HG02852 (cell line): ENCODE measurements around the gene FRMD4A.

ENCODE experiments used
- ATAC-seq: cut with Tn5 transposase; IDR thresholded peaks from one replicate; pipeline ENCODE4 v1.9.1; 2021; ENCODE audit warnings: mild to moderate bottlenecking, moderate library complexity; ENCODE audit not compliant: unreplicated experiment

FRMD4A gene

DNA sequence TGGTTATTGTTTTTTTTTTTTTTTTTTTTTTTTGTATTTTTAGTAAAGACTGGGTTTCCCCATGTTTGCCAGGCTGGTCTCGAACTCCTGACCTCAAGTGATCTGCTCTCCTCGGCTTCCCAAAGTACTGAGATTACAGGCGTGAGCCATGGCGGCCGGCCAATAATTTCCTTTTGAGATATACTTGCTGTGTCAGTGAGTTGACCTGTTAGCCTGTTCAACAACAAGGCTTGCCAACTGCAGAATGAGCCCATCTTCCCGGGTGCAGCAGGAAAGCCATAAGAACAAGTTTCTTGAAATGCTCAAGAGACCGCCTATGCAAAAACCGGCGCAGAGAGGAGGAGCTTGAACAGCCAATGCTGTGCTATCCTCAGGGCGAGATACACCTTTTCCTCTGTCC lies 631.5 kb downstream of the FRMD4A start:
- ATAC-seq = no peak

DNA sequence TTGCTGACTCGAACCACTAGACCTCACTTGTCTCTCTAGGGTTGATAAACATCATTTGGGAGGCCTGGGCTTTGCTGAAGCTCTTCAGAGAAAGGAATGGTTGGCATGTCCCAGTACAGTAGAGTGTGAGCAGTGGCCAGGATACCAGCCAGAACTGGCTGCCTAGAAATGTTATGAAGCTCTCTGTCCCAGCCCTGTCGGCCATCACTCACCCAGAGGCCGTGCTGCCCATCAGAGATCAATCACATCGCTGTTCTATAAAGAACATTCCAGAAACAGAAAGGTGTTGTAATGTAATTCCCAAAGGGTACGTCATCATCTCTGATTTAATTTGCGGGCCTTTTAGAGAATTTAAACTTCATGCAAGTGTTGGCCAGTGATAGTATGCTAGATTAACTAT lies 632.5 kb downstream of the FRMD4A start:
- ATAC-seq = no peak

DNA sequence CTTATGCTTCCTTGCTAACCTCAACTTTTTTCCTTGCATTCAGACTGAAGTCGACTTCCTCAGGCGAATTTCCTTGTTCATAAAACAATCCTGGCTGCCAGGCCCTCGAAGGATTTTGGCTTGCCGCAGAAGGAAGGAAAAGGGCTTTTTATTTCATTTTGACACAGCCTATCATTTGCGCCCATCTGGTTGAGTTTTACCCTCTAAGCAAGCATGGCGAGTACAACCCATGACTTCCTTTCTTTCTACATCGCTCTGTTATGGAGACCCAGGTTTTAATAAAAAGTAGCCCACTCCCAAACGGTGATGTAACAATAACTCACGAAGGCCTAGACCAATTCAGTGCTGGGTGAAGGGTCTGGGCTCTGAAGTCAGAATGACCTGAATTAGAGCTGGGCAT lies 634.7 kb downstream of the FRMD4A start:
- ATAC-seq = no peak

DNA sequence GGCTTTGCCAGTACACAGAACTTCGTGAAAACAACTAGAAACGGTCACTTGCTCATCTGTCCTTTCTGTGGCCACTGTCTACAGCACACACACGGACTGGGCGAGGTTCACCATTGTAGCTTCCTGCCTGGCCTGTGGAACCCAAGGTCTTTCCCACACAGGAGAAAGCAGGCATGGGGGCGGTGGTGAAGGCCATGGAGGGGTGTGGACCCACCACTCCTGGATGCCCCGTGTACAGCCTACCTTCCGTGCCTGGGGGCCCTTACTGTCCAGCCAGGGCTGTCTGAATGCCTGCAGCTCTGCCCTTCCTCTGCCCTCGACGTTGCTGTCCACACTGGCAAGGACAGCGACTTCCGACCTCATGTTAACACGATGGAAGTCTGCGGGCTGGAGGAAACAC lies 635.1 kb downstream of the FRMD4A start:
- ATAC-seq = no peak

DNA sequence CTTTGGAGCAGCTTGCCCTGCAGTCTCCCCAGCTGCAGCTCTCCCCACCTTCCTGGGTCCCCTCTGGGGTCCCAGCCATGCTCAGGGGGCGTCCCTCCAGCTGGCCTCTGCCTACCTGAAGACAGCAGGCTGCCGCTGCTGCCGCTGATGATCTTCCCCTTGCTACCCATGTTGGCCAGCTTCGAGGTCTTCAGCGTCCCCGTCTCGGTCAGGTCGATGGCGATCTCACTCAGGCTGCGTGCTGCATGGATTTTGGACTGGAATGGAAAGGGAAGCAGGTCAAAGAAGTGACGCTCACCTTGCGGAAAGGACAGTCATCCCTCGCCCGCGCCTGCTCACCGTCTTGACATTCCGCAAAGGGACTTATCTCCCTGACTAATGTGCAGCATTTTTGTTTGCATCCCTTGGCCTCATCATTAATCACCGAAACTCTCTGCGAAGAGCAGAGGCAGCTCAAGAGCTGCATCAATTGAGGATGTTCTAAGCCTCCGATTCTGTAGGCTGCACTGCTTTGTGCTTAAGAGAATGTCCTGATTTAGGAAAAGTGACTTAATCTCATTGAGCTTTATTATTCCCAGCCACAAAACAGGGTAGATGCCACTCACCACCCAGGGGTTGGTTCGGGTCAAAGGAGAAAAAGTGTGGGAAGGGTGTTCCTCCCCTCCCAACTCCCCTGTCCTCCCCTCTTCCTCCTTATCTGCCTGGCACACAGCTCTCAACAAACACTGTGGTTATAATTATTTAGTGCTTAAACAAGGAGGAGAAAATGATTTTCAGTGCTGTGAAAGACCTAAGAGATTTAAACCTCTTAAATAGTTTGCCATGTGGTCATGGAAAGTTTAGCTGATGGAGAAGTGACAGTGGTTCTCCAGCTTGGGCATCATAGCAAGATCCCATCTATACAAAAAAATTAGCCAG lies 636.7 kb downstream of the FRMD4A start:
- ATAC-seq = no peak

DNA sequence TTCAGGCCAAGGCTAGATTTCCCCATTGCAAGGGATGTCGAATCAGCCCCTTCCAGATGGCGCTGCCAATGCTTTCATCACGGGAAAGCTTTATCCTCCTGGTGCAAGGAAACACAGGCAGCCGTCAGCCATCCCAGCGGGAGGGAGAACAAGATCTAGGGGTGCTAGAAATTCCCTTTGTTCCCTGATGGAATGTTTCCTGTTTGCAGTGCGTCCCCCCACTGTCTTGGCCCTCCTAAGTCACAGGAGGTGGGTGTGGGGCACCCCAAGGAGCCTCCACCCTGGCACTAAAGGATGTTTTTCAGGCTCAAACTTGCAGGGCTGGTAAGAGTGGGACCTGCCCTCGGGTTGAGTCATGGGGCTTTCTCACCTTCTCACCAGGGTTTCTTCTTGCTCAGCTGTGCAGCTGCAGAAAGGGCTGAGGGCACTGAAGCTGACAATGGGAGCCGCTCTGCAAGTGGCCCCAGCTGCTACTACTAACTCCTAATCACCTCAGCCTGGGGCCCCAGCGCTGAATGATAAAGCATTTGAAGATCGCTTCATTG lies 640.4 kb downstream of the FRMD4A start:
- ATAC-seq = no peak

DNA sequence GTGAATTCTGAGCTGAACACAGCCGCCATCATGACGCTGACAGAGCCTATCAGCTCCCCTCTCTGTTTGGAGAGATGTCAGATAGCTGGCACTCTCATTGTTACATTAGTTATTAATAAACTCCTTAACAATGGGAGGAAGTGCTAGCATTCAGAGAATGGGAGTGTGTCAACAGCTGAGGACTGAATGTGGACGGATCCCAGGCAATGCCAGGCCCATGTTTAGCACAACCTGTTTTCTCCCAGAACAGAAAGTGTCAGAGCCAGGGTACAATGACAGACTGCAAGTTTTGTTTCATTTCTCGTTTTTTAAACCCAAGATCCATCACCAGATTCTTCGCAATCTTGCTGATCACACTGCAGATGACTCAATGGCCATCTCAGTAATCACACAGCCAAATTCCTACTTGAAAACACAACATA lies 644.4 kb downstream of the FRMD4A start:
- no peak for ATAC-seq

DNA sequence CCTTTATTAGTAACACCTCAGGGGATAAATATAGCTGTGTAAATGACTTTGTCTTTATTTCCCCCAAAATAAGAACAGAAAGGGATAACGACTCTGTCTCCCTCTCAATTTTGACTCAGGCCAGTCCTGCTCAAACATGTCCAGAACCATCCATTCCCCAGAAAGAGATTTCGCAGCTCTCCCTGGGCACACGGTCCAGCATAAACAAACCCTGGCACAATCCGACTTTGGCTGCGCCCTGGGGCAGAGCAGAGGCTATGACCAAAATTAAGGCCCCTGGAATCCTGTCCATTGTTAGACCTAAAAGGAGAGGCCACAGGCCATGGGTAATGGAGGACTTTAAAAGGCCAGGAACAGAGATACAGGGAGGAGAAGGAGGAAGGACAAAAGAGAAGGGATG lies 644.8 kb downstream of the FRMD4A start:
- no peak for ATAC-seq

DNA sequence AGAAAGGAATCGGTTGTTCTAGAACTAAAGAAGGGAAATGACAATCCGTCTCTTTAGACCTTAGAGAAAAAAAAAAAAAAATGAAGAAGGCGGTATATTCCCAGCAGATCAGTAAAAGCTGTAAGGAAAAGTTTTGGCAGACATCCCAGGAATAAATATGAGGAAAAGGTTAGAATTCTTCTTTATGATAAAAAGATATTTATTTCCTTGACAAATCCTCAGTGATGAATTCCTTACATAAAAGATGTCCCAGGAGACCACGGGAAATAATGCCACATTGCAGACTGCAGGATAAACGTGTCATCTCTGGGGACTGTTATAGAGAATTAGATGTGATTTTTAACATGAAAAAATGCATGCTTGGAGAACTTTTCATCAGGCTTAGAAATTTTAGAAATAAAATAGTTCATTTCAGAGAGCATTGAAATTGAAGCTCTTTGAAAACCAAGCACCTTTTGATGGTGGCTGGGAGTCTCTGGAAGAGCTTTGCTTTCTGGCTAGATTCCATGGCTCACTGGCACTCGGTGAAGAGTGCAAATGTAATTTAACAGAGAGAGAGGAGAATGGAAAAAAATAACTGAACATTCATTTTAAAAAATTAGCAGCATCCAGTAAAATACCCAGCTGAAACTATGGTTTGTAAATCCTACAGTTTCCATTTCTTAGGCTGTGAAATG lies 645.8 kb downstream of the FRMD4A start:
- no peak for ATAC-seq

DNA sequence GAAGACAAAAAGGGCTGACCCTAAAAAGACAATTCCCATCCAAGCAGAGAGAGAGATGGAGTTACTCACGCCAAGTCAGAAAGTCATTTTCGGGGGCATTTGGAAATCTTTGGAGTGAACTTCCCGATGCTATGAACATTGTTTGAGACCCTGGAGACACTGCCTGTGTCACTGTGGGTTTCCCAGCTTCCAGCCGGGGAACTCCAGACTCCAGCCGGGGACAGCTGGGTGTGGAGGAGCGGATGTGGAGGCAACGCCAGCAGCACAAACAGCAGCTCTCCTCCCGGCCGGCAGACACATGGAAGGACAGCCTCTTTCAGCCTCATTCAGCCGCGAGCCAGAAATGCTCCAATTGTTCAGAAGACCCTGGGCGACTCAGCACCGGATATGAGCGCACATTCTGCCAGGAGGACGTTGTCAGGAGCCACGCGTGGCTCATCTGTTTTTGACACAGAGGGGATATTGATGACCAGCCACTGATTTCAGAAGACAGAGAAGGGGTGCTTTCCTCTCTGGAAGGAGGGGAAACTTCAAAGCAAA lies 646.4 kb downstream of the FRMD4A start:
- no peak for ATAC-seq

DNA sequence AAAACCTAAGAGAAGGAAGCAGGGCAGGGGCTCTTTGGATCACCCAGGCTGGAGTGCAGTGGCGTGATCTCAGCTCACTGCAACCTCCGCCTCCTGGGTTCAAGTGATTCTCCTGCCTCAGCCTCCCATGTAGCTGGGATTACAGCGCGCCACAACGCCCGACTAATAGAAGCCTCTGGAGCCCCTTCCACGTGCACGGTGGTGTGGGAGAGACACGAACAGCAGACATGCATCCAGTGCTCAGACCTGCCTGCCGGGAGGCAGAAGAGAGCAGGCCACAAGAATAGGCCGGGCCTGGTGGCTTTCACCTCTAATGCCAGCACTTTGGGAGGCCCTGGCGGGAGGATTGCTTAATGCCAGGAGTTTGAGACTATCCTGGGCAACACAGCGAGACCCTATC lies 647.7 kb downstream of the FRMD4A start:
- ATAC-seq = no peak

DNA sequence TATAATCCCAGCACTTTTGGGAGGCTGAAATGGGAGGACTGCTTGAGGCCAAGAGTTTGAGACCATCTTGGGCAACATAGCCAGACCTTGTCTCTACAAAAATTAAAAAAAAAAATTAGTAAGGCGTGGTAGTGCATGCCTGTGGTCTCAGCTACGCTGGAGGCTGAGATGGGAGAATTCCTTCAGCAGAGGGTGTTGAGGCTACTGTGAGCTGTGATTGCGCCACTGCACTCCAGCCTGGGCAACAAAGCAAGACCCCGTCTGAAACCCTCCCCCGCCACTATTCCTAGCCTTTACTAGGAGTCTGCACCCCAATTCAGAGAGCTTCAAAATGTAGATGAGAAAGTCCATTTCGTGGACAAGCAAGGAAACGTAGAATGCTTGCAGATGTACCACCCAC lies 648.8 kb downstream of the FRMD4A start:
- ATAC-seq = no peak

DNA sequence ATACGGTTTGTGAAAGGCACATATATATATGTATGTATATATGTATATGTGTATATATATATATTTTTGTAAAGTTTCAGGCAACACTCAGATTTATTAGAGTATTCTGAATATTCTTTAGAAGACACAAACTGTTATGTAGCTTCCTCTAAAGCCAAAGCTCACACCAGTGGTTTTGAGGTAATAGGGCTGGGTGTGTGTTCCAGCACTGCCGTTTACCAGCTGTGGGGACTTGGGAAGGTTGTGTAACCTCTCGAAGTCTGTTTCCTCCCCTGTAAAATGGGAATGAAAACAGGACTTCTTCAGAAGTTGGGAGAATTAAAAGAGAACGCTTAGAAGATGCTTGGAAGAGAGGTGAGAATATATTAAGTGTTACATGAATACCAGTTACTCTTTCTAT lies 649.2 kb downstream of the FRMD4A start:
- ATAC-seq = no peak

DNA sequence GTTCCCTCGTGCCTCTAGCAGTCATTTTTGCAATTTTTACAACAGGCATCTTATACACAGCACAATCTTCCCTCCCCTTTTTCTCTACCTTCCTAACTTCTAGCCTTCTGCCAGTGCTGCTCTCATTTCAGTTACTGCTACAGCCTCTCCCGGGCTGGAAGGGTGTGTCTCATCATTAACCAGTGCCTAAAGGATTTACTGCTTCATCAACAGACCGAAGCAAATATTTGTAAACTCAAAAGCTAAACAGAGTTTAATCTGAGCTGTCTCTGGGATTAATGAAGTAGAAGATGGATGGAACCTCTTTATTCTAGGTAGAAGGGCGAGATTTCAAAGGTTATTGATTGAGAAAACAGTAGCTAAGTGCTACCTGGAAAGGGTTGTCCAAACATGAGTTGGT lies 649.6 kb downstream of the FRMD4A start:
- ATAC-seq = no peak

DNA sequence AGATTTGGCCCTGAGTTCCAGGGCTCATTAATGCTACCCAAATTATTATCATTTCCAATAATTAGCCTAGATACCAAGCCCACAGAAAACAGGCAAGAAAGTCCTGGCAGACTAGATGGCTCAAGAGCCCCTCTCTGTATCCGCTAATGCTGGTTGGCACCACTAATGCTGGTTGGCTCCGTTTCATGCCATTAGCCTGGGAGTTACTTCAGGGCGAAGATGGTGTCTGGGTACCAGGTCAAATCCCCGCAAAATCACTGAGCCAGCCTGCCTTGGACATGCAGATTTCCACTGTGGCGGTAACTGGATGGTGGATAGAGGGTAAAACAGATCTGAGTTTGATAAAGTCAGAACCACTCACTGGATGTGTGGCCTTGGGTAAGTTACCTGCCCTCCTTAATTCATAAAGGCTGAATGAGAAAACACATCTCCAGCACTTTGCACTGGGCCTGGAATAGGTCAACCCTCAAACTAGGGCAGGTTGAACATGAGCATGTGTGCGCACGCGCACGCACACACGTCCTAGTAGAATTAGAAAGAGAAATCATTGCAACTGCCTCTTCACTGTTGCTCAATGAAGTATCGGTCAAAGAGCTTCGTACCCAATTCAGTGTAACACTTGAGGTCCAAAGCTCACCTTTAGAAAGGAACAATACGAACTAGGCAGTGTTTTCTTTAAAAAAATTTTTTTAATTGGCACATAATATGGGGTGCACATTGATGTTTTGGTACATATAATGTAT lies 652.5 kb downstream of the FRMD4A start:
- ATAC-seq = no peak

DNA sequence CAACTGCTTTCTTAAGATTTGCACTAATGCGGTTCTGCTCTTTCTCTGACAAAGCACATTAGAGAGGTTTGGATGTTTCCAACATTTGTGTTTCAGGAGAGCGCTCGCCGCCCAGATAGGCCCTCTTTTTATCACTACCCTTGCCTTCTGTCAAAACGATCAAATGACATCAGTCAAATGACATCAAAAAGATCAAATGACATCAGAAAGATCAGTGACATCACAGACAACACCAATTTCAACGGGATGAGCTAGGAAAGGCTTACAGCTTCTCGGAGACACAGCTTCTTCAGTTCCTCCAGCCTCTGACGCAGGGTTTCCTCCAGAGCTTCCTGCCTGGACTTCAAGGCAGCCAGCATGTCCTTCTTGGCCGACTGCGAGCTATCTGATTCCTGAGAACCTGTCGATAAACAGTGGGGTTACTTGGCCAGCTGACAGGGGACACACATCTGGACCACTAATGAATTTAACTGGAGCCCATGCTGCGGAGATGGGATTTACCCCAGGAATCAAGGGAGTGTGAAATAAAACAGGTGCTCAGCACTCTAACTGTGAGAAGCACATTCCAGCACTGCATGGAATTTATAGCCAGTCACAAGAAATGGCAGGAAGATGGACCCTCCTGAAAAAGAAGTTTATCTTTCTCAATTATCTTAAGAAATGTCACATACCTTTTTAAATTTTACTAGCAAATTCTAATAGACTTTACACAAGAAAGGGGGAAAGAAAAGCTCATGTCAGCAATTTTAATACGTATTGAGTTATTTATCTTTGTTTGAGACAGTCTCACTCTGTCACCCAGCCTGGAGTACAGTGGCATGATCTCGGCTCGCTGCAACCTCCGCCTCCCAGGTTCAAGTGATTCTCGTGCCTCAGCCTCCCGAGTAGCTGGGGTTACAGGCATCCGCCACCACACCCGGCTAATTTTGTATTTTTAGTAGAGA lies 655.8 kb downstream of the FRMD4A start:
- no peak for ATAC-seq

DNA sequence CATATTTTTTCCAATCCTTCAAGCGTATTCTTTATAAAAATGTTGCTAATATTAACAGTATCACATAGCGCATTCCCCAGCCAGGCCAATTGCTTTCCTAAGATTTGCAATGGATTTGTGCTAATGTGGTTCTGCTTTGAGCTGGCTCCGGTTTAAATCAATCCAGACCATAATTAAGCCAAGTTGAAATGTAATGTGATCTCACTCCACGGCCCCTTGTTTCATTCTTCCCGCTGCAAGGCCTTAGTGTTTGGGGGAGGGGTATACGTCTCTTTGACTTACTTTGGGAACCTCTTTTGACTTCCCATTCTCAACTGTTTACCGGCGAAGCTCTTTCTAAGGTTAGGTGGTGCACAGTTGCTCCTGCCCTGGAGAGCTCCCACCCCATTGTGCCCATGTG lies 657.6 kb downstream of the FRMD4A start:
- no peak for ATAC-seq

DNA sequence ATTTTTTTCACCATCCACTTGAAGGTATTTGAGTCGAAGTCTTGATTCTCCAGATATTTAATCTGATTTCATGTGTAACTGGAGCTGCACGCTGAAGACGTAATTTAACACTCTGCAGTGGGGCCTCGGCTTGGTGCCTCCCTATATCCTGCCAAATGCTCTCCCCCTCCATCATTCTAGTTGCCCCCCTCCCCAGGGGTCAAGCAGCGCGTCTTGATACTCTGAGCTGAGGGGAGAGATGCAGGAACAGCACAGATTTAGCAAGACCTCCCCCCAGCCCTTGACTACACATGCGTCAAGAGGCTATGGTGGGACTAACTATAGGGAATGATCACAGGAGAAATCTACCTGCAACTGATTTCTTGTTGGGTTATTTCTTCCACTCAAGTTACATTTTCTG lies 658.2 kb downstream of the FRMD4A start:
- no peak for ATAC-seq

DNA sequence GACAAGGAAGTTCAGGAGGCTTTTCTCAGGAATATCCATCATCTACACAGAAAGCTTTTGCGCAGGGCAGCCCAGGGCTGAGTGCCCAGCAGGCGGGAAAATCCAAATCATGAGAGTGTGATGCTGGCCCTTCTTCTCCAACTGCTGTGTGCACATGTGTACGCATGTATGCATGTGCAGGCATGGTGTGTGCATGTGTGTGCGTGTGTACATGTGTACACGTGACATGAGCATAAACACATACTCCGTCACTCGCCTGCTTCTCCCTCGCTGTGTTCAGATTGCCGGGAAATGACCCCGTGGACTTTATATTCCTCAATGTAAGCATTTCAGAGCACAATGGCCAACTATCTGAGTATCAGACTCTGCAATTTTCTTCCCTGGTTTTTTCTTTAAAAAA lies 658.8 kb downstream of the FRMD4A start:
- ATAC-seq = no peak

DNA sequence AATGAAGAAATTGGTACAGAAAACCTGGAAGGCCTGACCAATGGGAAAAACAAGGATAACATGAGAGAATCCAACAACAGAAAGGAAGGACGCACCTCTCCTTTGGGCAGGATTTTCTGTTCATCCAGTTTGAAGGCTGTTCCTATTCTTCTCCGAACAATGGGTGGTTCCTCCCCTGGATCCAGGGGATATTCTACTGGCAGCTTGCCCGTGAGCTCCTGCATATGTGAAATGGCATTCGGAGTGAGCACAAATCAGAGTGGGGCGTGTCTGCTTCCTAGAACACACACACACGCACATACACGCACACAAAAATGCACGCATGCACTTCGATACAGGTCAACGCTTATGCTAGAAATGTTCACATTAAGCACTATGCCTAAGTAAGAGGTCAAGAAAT lies 660.4 kb downstream of the FRMD4A start:
- no peak for ATAC-seq
